ENCODE results near the gene TSC22D3. TPM values are rescaled to one million over a fixed set of nuclear protein-coding genes. Genes with fewer than 3 reads are reported as not detected.

TSC22D3 gene
- total and polyA plus RNA-seq, 7 donors: 40.5 to 551 (median 272) TPM

DNA sequence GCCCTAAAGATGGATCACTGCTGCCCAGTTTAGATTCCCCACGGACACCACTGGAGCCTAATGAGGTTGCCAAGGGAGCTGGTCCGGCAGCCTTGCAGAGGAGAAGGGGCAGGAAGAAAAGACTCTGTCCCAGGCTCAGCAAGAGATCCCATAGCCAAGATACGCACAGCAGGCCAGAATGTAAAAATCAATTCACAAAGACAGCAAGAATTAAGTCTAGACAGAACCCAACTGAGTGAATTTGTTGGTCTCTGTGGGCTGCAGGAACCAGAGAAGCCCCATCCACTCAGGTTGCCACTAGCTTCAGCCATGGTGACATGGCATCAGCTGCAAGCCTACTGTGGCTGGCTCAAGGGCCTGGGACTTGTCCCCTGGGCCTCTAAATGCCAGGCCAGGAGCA lies 22.9 kb downstream of the TSC22D3 start:
- intact Hi-C loops (cut with DNase I): no loop called here
- DNase-seq: no peak
- Histone ChIP-seq H3K36me3 (no peaks in the 10 kb centered on the region), H3K4me1 (peaks cover 0 to 11% (median 8%) of the 10 kb centered on the region in 4 donors), H3K9me3 (no peaks in the 10 kb centered on the region), H3K27me3 (no peaks in the 10 kb centered on the region), H3K4me3 (no peak overlapping the region), H3K27ac (peak overlapping the region in 1 of 4 donors; percentile 59)
- WGBS, 2 donors: 93 to 97% methylated on average over 3 of the region's 3 CpGs
- TF ChIP-seq POLR2AphosphoS5 (IDR thresholded peaks at IDR 0.05) (no peak), CTCF (IDR thresholded peaks at IDR 0.05) (no peak), EP300 (IDR thresholded peaks at IDR 0.05) (no peak), POLR2A (IDR thresholded peaks at IDR 0.05) (no peak)

GRCh38 chrX:107752043-107752442 lies 23.5 kb downstream of the TSC22D3 start:
- Histone ChIP-seq H3K36me3 (no peaks in the 10 kb centered on the region), H3K27me3 (no peaks in the 10 kb centered on the region), H3K4me1 (peaks cover 0 to 18% (median 14%) of the 10 kb centered on the region in 4 donors), H3K27ac (peak overlapping the region in 1 of 4 donors; percentile 59), H3K4me3 (no peak overlapping the region), H3K9me3 (no peaks in the 10 kb centered on the region)
- 90 to 91% methylated on average over 3 of the region's 3 CpGs for WGBS, 2 donors
- no peak for TF ChIP-seq CTCF (IDR thresholded peaks at IDR 0.05)
- no peak for TF ChIP-seq POLR2A (IDR thresholded peaks at IDR 0.05)
- TF ChIP-seq EP300 (IDR thresholded peaks at IDR 0.05): no peak
- TF ChIP-seq POLR2AphosphoS5 (IDR thresholded peaks at IDR 0.05): no peak
- intact Hi-C loops (cut with DNase I): no loop called here
- DNase-seq: no peak

GRCh38 chrX:107750861-107751445 lies 24.6 kb downstream of the TSC22D3 start:
- intact Hi-C loops (cut with DNase I): no loop called here
- Histone ChIP-seq H3K4me3 (no peak overlapping the region), H3K9me3 (no peaks in the 10 kb centered on the region), H3K27me3 (no peaks in the 10 kb centered on the region), H3K4me1 (peaks cover 0 to 25% (median 21%) of the 10 kb centered on the region in 4 donors), H3K36me3 (no peaks in the 10 kb centered on the region), H3K27ac (peak overlapping the region in 1 of 4 donors; percentile 52)
- no peak for TF ChIP-seq POLR2A (IDR thresholded peaks at IDR 0.05)
- no peak for TF ChIP-seq CTCF (IDR thresholded peaks at IDR 0.05)
- no peak for TF ChIP-seq POLR2AphosphoS5 (IDR thresholded peaks at IDR 0.05)
- TF ChIP-seq EP300 (IDR thresholded peaks at IDR 0.05): no peak
- DNase-seq: no peak
- 79 to 89% methylated on average over 7 of the region's 7 CpGs for WGBS, 2 donors

- Histone ChIP-seq H3K36me3 (no peaks in the 10 kb centered on the region), H3K27ac (no peak overlapping the region), H3K4me1 (peaks cover 0 to 25% (median 21%) of the 10 kb centered on the region in 4 donors), H3K9me3 (no peaks in the 10 kb centered on the region), H3K27me3 (no peaks in the 10 kb centered on the region), H3K4me3 (no peak overlapping the region)
- intact Hi-C loops (cut with DNase I): no loop called here
- no peak for TF ChIP-seq POLR2AphosphoS5 (IDR thresholded peaks at IDR 0.05)
- TF ChIP-seq CTCF (IDR thresholded peaks at IDR 0.05): no peak
- no peak for TF ChIP-seq POLR2A (IDR thresholded peaks at IDR 0.05)
- no peak for TF ChIP-seq EP300 (IDR thresholded peaks at IDR 0.05)
- 98 to 99% methylated on average over 6 of the region's 6 CpGs for WGBS, 2 donors
- no peak for DNase-seq
Measured at GRCh38 chrX:107750263-107750662, 25.3 kb downstream of the TSC22D3 start.

DNA sequence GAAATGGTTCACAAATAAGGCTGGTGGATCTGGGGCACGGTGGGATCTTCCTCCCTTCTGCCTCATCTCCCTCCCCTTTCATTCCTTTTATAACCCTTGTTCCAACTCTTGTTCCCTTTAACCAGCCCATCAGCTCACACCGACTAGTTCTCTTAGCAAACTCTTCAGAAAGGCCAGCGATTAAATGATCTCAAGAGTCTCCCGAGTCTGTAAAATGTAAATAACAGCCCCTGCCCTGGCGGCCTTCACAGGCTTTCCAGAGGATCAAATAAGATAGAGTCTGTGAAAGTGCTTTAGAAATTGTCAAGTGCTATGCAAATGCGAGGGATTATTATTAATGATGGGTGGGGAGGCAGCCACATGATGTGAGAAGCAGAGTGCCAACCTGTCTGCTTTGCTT lies 27.1 kb downstream of the TSC22D3 start:
- 85 to 87% methylated on average over 6 of the region's 6 CpGs for WGBS, 2 donors
- no peaks in the 10 kb centered on the region for H3K9me3 ChIP-seq
- DNase-seq: no peak
- H3K36me3 ChIP-seq: no peaks in the 10 kb centered on the region
- peaks cover 0 to 31% (median 26%) of the 10 kb centered on the region in 4 donors for H3K4me1 ChIP-seq
- no peak for TF ChIP-seq POLR2AphosphoS5 (IDR thresholded peaks at IDR 0.05)
- no peak for TF ChIP-seq POLR2A (IDR thresholded peaks at IDR 0.05)
- TF ChIP-seq CTCF (IDR thresholded peaks at IDR 0.05): no peak
- TF ChIP-seq EP300 (IDR thresholded peaks at IDR 0.05): no peak
- H3K27me3 ChIP-seq: no peaks in the 10 kb centered on the region
- peak overlapping the region; percentile 65 to 77 (median 72) for H3K27ac ChIP-seq
- intact Hi-C loops (cut with DNase I): no loop called here
- no peak overlapping the region for H3K4me3 ChIP-seq
